ENCODE data around the gene MYMK.

MYMK gene

DNA sequence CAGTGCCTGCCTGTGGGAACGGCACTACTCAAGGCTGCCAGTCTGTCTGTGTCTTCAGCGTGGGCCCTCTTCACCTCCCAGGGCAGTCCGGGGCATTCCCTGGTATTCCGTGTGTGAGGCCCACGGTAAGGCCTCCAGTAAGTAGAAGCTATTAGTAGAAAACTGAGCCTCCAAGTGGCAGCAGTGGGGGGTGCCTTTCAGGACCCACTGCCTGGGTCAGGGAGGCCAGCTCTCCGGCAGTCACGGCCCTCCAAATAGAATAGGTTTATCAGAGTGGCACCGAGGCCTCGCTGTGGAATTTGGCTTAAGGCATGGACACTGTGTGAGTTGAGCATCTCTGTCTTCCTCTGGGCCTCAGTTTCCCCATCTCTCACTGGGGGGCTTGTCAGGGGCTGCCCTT lies 32.8 kb upstream of the MYMK start:
- FAIRE-seq = no peak

- FAIRE-seq = no peak
Observed at GRCh38 chr9:133556354-133556753, 31.6 kb upstream of the MYMK start.

DNA sequence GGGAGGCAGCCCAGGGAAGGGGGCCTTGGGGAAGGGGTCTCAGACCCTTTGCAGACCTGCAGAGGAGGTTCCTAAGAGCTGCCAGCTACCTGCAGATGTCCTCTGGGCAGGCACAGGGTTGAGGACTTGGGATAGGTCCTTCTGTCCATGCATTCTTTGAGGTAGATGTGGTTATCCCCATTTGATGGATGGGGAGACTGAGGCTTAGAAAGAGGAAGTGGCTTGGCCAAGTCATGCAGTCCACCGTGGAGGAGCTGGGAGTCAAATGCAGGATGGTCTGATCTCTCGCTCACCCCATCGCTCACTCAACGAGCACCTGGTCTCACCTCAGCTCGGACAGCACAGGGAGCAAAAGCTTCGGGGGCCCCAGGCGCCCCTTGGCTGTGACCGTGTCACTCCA lies 30.0 kb upstream of the MYMK start:
- FAIRE-seq = no peak

- no peak for FAIRE-seq
Observed at GRCh38 chr9:133553973-133554713, 29.4 kb upstream of the MYMK start.

DNA sequence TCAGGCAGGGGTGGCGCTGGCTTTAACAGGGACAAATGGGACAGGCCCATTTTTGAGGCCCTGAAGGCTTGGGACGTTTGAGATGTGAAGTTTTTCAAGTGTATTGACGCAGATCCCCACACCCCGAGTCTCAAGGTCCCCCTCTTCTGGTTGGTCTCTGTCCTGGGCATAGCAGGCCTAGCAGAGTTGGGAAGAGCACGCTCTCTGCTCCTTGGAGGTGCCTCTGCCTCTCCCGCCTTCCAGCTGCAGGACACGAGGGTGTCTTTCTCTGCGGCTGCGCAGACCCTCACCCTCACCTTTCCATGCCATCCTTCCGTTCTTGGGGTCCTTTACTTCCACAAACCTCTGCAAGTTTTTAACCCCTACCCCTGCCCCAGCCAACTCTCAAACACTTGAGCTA lies 28.4 kb upstream of the MYMK start:
- no peak for FAIRE-seq

- no peak for FAIRE-seq
Observed at GRCh38 chr9:133552236-133552635, 27.5 kb upstream of the MYMK start.

GRCh38 chr9:133551446-133551845 lies 26.7 kb upstream of the MYMK start:
- no peak for FAIRE-seq

- no peak for FAIRE-seq
Observed at GRCh38 chr9:133547116-133547515, 22.4 kb upstream of the MYMK start.

GRCh38 chr9:133546287-133546680 lies 21.5 kb upstream of the MYMK start:
- no peak for FAIRE-seq

GRCh38 chr9:133545494-133546286 lies 20.9 kb upstream of the MYMK start:
- FAIRE-seq = no peak

DNA sequence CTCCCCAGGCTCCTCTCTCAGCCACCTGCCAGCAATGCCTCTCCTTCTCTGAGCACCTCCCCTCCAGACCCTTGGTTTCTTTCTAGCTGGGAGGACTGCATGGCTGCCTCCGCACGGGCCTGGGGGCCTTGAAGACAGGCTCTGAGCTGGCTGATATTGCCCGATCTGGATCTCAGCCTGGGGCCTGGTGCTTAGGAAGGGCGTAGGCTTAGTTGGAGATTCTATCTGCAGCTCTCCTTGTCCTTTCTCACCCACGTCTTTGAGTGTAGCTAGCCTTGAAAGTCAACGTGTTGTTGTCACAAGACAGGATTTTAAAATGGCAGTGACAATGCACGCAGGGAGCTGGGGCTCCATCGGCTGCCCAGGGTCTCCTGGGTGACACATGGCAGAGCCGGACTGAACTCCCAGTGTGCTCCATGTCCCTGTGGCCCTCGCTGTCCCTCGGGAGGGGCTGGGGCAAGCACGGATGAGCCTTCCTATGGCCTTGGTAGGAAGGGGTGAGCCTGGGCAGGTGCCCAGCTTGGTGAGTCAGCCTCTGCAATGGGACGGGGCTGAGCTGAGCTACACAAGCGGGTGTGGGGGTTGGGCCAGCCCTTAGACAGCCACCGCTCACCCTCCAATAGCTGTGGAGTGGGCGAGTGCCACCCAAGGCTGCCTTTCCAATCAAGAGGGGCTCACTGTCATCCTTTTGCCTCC lies 19.2 kb upstream of the MYMK start:
- no peak for FAIRE-seq

- FAIRE-seq = no peak
Observed at GRCh38 chr9:133542002-133542401, 17.2 kb upstream of the MYMK start.

DNA sequence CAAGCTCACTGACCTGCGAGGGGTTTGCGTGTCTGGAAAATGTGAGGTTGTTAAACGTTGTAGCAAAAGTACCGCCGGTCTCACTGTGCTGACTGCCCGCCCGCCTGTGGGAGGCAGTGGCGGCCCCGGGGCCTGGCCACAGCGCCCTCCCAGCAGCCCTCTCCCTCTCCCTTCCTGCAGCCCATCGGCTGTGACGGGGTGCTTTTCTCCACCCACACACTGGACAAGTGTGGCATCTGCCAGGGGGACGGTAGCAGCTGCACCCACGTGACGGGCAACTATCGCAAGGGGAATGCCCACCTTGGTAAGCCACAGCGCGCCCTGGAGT lies 15.9 kb upstream of the MYMK start:
- no peak for FAIRE-seq

DNA sequence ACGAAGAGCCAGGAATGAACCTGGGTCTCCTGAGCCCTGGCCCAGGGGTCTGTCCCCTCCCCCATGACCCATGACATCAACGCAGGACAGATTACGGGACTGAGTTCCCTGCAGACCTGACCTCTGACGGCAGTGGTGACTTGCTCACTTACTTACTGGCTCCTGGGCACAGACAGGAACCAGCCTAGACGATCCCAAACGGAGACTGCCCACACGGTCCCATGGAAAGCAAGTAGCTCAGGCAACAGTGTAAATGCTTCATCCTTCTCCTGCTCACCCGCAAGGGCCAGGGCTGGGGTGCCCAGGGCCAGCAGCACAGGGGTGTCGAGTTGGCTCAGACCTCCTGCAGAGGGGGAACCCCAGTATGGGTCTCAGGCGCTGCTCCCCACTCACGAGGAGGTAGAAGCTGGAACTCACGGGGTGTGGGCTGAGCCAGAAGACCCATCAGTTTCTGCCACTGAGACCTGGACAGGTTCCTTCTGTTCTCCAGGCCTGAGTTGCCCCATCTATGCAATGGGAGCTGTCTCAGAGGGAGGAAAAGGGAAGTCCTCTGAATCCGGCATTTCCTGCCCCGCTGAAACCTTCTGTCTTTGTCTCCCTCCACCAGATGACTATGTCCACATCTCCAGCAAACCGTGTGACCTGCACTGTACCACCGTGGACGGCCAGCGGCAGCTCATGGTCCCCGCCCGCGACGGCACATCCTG lies 15.4 kb upstream of the MYMK start:
- FAIRE-seq = no peak

DNA sequence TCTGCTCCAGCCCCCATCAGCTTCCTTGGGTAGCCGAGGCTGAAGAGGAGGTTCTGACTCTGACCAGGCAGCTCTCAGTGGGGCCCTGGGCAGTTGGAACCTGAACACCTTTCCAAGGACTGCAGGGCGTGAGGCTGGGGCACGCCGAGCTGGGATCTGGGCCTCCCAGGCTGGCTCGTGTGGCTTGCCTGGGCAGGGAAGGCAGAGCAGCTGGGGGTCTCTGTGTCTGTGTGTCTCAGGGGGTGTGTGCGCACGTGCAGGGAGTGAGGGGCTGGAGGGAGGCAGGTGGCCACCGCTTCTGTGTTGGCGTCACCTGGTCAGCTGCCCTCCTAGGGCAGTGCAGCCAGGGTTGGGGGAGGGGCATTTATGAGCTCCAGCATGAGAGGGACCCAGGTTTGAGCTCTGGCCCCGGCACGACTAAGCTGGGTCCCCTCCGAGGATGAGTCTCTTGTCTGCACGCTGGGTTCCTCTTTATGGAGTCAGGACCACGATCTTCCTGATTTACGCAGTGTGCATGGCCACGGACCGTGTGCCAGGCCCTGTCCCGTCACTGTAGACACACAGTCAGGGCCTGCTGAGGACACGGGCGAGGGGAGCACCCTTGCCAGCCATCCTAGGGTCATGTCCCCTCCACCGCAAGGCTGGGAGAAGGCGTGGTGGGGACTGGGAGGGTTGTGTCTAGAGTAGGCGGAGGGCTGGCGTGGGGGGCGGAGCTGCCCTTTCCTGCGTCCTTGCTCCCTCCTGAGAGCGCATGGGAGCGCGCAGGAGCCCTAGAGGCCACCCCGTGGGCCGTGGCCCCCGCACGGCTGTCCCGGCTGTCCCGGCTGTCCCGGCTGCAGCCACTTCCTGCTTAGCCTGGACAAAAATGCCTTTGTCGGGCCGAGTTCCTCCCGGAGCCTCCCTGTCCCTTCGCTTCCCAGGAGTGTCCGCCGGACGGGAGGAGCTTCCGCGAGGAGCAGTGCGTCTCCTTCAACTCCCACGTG lies 14.4 kb upstream of the MYMK start:
- no peak for FAIRE-seq

DNA sequence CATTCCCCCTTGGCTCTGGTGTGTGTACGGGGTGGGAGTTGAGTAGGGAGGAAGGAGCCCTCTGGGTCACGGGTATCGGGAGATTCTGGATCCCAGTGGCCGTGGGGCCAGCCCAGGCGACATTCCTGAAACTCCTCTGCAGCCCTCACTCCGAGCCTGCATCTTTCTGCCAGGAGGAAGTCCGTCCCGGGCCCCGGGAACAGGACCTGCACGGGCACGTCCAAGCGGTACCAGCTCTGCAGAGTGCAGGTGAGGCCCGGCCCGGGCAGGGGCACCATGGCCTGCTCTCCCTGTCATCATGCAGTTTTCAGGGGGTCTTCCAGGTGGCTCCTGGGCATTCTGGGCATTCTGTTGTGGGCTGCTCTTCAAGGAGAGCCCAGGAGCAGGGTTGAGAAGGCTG lies 13.4 kb upstream of the MYMK start:
- no peak for FAIRE-seq

DNA sequence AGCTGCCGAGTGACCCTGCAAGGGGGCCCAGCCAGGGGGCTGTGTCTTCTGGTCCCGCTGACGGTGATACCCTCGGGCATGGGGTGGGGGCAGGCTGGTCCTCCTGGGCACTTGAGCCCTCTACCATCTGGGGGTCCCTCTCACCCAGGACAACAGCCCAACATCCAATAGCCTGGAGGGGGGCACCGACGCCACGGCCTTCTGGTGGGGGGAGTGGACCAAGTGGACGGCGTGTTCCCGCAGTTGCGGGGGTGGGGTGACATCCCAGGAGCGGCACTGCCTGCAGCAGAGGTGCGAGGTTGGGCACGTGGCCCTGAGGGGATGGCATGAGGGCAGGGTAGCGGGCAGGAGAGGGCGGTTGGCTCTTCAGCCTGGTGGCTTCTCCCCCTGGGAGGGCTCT lies 12.5 kb upstream of the MYMK start:
- FAIRE-seq = no peak

DNA sequence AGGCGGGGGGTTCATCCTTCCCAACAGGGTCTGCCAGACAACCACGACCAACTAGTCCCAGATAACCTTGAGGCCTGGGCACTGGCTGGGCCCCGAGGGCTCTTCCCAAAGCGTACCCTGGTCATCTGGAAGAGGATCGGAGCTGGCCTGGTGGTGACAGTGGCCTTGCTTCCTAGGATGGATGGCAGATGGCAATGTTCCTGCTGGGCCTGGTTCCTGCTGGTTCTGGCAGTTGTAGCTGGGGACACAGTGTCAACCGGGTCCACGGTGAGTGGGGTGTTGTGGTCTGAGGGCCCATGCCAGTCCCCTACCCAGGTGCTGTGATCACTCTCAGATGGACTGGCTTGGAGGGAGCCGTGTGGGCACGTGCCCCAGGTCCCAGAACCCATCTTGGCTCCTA lies 11.8 kb upstream of the MYMK start:
- FAIRE-seq = no peak

DNA sequence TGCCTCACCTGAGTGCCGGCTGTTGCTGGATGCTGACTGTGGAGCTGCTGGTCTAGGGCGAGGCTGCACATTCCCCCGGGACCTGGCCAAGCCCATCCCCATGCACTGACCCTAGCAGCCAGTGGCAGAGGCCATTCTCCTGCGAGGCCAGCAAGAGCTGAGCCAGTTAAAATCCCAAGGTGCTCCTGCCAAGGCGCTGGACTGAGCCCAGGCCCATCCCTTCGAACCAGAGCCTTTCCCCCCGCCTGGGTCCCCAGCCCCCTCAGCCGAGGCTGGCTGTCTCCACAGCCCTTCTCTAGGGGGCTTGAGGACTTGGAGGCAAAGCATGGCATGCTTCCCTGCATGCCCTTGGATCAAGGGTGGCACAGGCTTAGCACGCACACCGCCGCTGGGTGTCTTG lies 11.3 kb upstream of the MYMK start:
- no peak for FAIRE-seq

DNA sequence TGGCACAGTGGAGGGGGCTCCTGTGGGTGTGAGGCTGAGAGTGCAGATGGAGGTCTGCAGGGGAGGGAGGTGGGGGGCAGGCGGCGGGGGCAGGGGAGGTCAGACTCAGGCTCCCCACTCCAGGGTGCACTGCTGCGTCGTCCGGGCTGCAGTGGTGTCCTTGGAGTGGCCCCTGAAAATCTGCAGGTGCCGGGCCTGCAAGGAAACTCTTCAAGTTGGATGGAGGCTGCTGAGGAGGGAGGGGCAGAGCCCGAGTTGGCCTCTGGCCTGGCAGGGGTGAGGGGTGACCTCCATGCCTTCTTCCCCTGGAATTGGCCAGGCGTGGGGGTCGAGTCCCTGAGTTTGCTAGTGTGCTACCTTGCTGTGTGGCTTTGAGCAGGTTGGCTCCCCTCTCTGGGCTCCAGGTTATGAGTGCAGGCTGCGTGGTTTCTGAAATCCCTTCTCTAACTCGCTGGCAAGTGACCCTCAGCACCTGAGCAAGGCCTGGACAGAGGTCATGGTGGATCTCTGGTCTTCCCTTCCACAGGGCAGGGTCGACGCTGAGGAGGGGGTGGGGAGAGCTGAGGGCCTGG lies 10.6 kb upstream of the MYMK start:
- no peak for FAIRE-seq

DNA sequence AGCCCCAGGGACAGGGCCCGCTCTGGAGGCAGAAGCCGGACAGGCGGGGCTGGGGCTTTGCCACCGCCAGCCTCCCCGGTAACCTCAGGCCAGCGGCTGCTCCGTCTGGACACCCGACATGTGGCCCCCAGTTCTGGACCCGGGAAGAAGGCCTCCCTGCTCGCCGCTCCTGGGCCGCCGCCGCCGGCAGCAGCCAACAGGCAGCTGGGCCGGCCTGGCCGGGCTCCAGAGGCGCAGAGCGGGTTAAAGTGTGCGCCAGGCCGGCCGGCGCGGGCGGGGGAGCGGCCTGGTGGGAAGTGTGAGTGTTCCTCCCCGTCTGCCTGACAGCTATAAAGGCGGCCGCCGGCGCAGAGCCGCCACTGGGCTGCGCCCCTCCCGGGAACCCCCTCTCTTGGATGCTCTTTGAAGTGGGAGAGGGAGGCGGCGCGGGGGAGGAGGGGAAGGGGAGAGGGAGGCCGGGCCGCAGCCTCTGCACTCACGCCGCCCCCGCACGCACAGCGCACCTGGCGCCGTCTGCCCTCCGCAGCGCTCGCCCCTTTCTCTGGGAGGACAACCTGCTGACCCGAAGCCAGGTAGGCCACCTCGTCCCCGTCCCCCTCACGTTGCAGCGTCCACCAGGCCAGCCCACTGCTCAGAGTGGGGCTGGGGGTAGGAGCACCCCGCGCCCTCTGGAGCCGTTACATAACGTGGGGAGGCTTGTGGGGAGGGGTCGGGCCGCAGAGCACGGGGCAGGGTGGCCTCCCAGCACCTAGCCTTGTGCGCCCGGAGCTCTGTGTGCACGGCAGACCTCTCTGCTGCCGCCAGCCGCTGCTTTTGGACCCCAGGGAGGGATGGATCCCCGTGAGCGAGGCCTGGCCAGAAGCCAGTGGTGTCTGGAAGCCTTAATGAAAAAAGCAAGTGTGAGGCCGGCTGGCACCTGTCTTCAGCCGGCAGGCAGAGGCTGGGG lies 9.9 kb upstream of the MYMK start, which contains the start of gene ADAMTSL2:
Gene ADAMTSL2, plus strand, starts transcription at position 359 of the 946 bp plus-strand sequence. CDS start 2,009 bp downstream, outside the sequence.
- FAIRE-seq = no peak
